HG03469 (cell line): ENCODE measurements around the gene HIC1.

Source experiments
- ATAC-seq: cut with Tn5 transposase; IDR thresholded peaks from one replicate; pipeline ENCODE4 v1.9.1; 2021; ENCODE audit warnings: mild to moderate bottlenecking, moderate library complexity, moderate number of reproducible peaks; ENCODE audit not compliant: unreplicated experiment

The HIC1 gene

GRCh38 chr17:2044263-2044894, 10.5 kb upstream of the HIC1 start:
- ATAC-seq: no peak

DNA sequence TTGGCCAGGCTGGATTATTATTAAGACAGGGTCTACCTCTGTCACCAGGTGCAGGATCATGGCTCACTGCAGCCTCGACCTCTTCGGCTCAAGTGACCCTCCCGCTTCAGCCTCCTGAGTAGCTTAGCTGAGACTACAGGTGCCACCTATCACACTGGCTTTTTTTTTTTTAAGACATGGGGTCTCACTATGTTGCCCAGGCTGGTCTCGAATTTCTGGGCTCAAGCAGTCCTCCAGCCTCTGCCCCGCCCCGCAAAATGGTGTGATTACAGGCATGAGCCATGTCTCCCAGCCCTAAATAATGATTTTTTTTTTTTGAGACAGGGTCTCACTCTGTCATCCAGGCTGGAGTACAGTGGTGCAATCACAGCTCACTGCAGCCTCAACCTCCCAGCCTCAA, 7.3 kb upstream of the HIC1 start:
- ATAC-seq: no peak

GRCh38 chr17:2048805-2049204, 6.1 kb upstream of the HIC1 start:
- ATAC-seq: no peak

DNA sequence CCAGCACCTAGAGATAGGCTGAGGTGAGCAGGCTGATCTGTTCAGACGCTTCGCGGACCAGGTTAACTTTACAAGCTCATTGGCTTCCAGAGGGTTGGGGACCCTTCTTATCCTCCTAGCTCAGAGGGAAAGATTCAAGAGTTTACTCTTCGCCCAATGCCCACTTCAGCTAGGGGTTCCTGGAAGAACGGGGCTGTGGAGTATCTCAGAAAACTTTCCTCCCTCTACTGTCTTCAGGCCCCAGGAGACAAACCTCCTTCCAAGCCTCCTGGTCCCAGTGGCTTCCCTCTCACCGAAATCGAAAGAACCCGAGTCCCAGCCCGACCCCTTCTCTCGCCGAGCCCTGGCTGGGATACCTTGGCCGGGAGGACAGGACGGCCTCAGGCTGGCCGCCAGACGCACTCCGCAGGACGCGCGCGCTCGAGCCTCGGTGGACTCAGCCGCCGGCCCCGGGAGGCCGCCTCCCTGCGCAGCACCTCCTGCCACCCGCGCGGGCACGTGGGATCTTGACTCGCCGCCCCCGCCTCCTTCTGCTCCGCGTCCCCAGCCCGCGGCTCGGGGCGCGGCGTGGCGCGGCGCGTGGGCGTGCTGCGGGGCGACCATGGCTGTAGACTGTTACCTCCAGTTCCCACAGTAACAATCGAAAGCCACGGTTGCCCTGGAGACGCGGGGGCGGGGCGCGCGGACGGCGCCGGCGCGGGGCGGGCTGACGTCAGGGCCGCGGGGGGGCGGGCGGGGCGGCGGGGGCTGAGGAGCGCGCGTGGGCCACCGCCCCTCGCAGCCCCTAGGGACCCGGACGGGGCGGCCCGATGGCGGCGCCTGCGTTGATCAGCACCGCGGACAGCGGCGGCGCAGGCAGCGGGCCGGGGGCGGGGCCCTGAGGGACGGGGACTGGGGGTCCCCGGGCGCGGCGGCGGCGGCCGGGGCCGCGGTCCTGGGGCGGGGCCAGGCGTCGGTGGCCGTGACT, 5.3 kb upstream of the HIC1 start:
- peak; percentile 32 for ATAC-seq

- ATAC-seq: no peak
Observed at GRCh38 chr17:2050300-2051060, 4.4 kb upstream of the HIC1 start.

- ATAC-seq: no peak
Observed at GRCh38 chr17:2051061-2051932, 3.6 kb upstream of the HIC1 start.

- no peak for ATAC-seq
Observed at GRCh38 chr17:2051933-2052559, 2.9 kb upstream of the HIC1 start.

GRCh38 chr17:2053380-2054261, 1.3 kb upstream of the HIC1 start:
- no peak for ATAC-seq

DNA sequence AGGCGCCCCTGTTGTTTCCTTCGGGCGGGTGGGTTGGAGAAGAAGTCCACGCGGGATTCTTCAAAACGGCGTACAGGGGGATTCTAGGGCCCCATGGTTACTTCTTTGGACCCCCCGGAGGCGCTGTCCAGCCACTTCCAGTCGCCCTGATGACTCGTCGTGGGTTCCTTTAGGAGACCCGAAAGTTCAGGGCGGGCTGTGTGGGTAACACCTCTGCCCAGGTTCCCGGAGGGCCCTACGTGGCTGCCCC, 716 bp upstream of the HIC1 start:
- ATAC-seq: no peak

- no peak for ATAC-seq
Observed at GRCh38 chr17:2055292-2056205, 646 bp downstream of the HIC1 start.

- ATAC-seq: no peak
Observed at GRCh38 chr17:2056206-2057174, 1.6 kb downstream of the HIC1 start.

DNA sequence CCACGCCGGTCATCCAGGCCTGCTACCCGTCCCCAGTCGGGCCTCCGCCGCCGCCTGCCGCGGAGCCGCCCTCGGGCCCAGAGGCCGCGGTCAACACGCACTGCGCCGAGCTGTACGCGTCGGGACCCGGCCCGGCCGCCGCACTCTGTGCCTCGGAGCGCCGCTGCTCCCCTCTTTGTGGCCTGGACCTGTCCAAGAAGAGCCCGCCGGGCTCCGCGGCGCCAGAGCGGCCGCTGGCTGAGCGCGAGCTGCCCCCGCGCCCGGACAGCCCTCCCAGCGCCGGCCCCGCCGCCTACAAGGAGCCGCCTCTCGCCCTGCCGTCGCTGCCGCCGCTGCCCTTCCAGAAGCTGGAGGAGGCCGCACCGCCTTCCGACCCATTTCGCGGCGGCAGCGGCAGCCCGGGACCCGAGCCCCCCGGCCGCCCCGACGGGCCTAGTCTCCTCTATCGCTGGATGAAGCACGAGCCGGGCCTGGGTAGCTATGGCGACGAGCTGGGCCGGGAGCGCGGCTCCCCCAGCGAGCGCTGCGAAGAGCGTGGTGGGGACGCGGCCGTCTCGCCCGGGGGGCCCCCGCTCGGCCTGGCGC, 2.4 kb downstream of the HIC1 start:
- ATAC-seq: no peak

DNA sequence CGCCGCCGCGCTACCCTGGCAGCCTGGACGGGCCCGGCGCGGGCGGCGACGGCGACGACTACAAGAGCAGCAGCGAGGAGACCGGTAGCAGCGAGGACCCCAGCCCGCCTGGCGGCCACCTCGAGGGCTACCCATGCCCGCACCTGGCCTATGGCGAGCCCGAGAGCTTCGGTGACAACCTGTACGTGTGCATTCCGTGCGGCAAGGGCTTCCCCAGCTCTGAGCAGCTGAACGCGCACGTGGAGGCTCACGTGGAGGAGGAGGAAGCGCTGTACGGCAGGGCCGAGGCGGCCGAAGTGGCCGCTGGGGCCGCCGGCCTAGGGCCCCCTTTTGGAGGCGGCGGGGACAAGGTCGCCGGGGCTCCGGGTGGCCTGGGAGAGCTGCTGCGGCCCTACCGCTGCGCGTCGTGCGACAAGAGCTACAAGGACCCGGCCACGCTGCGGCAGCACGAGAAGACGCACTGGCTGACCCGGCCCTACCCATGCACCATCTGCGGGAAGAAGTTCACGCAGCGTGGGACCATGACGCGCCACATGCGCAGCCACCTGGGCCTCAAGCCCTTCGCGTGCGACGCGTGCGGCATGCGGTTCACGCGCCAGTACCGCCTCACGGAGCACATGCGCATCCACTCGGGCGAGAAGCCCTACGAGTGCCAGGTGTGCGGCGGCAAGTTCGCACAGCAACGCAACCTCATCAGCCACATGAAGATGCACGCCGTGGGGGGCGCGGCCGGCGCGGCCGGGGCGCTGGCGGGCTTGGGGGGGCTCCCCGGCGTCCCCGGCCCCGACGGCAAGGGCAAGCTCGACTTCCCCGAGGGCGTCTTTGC, 3.1 kb downstream of the HIC1 start:
- ATAC-seq: no peak

DNA sequence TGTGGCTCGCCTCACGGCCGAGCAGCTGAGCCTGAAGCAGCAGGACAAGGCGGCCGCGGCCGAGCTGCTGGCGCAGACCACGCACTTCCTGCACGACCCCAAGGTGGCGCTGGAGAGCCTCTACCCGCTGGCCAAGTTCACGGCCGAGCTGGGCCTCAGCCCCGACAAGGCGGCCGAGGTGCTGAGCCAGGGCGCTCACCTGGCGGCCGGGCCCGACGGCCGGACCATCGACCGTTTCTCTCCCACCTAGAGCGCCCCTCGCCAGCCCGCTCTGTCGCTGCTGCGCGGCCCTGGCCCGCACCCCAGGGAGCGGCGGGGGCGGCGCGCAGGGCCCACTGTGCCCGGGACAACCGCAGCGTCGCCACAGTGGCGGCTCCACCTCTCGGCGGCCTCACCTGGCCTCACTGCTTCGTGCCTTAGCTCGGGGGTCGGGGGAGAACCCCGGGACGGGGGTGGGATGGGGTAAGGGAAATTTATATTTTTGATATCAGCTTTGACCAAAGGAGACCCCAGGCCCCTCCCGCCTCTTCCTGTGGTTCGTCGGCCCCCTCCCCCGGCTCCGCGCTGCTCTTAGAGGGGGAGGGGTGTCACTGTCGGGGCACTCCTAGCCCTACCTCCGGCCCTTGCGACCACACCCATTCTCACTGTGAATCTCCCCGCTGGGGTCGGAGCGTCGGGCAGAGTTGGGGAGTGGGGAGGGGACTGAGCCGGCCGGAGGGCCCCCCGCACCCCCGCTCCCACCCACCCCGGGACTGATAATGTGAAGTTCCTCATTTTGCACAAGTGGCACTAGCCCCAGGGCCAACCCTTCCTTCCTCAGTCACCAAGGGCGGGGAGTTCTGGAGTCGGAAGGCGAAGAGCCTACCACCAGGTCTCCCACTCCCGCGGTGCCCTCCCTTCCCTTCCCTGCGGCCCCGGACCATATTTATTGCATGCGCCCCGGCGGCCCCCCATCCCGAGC, 4.0 kb downstream of the HIC1 start:
- ATAC-seq: no peak
